Thyroid gland (tissue), 4 donors: ENCODE results near the gene DCTN3.

Experiments
- CTCF ChIP-seq, 6 experiments: fragments of 200-600 bp in 3 of 6; fragments of 450-650 bp in 3 of 6; sonication (generic) in 3 of 6; IDR thresholded peaks; one replicate each; pipeline ENCODE4 v1.5.1; 2016 to 2019; ENCODE audit warnings: antibody characterized with exemption in 6 of 6, mild to moderate bottlenecking in 2 of 6, inconsistent platforms in 1 of 6, moderate library complexity in 1 of 6
- POLR2A ChIP-seq, 2 donors: fragments of 450-650 bp; IDR thresholded peaks; one replicate each; pipeline ENCODE4 v1.6.1; 2017; ENCODE audit warnings: antibody characterized with exemption in 2 of 2, mild to moderate bottlenecking in 2 of 2, moderate library complexity in 1 of 2

GRCh38 chr9:34570376-34570775, 49.9 kb downstream of the DCTN3 start:
- TF ChIP-seq CTCF (IDR thresholded peaks at IDR 0.05) (no peak), POLR2A (IDR thresholded peaks at IDR 0.05) (no peak)
